Neural cell (in vitro differentiated cells): ENCODE data around the gene SLC41A1. TPM values are rescaled to one million over a fixed set of nuclear protein-coding genes. Genes with fewer than 3 reads are reported as not detected.

Source experiments
- H2AFZ ChIP-seq: fragments of 200-600, 300-800 bp; sonication (generic), shearing (Covaris generic); 2 replicates; pipeline ENCODE4 v1.6.0; 2014; ENCODE audit warnings: low read depth, mild to moderate bottlenecking, antibody characterized with exemption, low read length, moderate library complexity
- H3F3A ChIP-seq: fragments of 200-600 bp; shearing (Covaris generic); 2 replicates; pipeline ENCODE4 v1.6.1; 2016; ENCODE audit warnings: mild to moderate bottlenecking, moderate library complexity, mixed read lengths, antibody characterized with exemption, low read length; ENCODE audit not compliant: insufficient read depth, poor library complexity, severe bottlenecking
- H3K27ac ChIP-seq: fragments of 200-600, 300-800 bp; sonication (generic), shearing (Covaris generic); 2 replicates; pipeline ENCODE4 v1.5.1; 2014; ENCODE audit warnings: mild to moderate bottlenecking, low read length, moderate library complexity
- H3K27me3 ChIP-seq: fragments of 300-800, 200-600 bp; sonication (generic), shearing (Covaris generic); 2 replicates; pipeline ENCODE4 v1.6.0; 2014; ENCODE audit warnings: mild to moderate bottlenecking, low read depth, low read length, moderate library complexity; ENCODE audit not compliant: insufficient read depth
- H3K36me3 ChIP-seq: fragments of 300-800, 200-600 bp; sonication (generic), shearing (Covaris generic); 2 replicates; pipeline ENCODE4 v1.5.1; 2014; ENCODE audit warnings: mild to moderate bottlenecking, antibody characterized with exemption, low read length, moderate library complexity; ENCODE audit not compliant: insufficient read depth
- H3K4me2 ChIP-seq: fragments of 300-800, 200-600 bp; sonication (generic), shearing (Covaris generic); 2 replicates; pipeline ENCODE4 v1.6.0; 2014; ENCODE audit warnings: mild to moderate bottlenecking, low read length
- H3K4me3 ChIP-seq: fragments of 300-800, 200-600 bp; sonication (generic), shearing (Covaris generic); 2 replicates; pipeline ENCODE4 v1.5.1; 2014; ENCODE audit warnings: mild to moderate bottlenecking, low read length, moderate library complexity
- H3K79me2 ChIP-seq: fragments of 200-600 bp; shearing (Covaris generic); replicated peaks from 2 replicates; pipeline ENCODE4 v1.6.0; 2014; ENCODE audit warnings: mild to moderate bottlenecking, low read length, moderate library complexity; ENCODE audit not compliant: insufficient read depth
- H3K9ac ChIP-seq: fragments of 300-800, 200-600 bp; sonication (generic), shearing (Covaris generic); 2 replicates; pipeline ENCODE4 v1.6.1; 2016; ENCODE audit warnings: mild to moderate bottlenecking, low read length, mixed read lengths
- H3K9me2 ChIP-seq: fragments of 200-600 bp; shearing (Covaris generic); 2 replicates; pipeline ENCODE4 v1.6.1; 2016; ENCODE audit warnings: mild to moderate bottlenecking, low read length, mixed read lengths; ENCODE audit not compliant: insufficient read depth
- H3K9me3 ChIP-seq: fragments of 200-600, 300-800 bp; sonication (generic), shearing (Covaris generic); 2 replicates; pipeline ENCODE4 v1.6.1; 2016; ENCODE audit warnings: mild to moderate bottlenecking, mixed run types, low read length, moderate library complexity, mixed read lengths
- H4K20me1 ChIP-seq: fragments of 200-600 bp; shearing (Covaris generic); 2 replicates; pipeline ENCODE4 v1.6.1; 2016; ENCODE audit warnings: mild to moderate bottlenecking, mixed run types; ENCODE audit not compliant: insufficient read depth
- EP300 ChIP-seq: fragments of 450-650 bp; conservative IDR thresholded peaks from 2 replicates; pipeline ENCODE4 v1.6.1; 2014; ENCODE audit warnings: antibody characterized with exemption, mild to moderate bottlenecking, moderate library complexity; ENCODE audit not compliant: poor library complexity, severe bottlenecking
- EZH2 ChIP-seq: fragments of 200-600, 300-800 bp; shearing (Covaris generic), sonication (generic); IDR thresholded peaks from 2 replicates; pipeline ENCODE4 v1.6.1; 2014; ENCODE audit warnings: antibody characterized with exemption, low read length, borderline replicate concordance, mild to moderate bottlenecking; ENCODE audit not compliant: insufficient read depth, poor library complexity, severe bottlenecking
- MXI1 ChIP-seq: fragments of 450-650 bp; conservative IDR thresholded peaks from 2 replicates; pipeline ENCODE4 v1.6.1; 2014; ENCODE audit warnings: antibody characterized with exemption, mild to moderate bottlenecking; ENCODE audit not compliant: poor library complexity, severe bottlenecking
- POLR2AphosphoS5 ChIP-seq: IDR thresholded peaks from 2 replicates; pipeline ENCODE4 v1.6.1; 2012
- RAD21 ChIP-seq: fragments of 450-650 bp; conservative IDR thresholded peaks from 2 replicates; pipeline ENCODE4 v1.6.1; 2014; ENCODE audit warnings: antibody characterized with exemption, mild to moderate bottlenecking, moderate library complexity
- REST ChIP-seq: IDR thresholded peaks from 2 replicates; pipeline ENCODE4 v1.6.1; 2012; ENCODE audit warnings: borderline replicate concordance
- SMC3 ChIP-seq: fragments of 450-650 bp; conservative IDR thresholded peaks from 2 replicates; pipeline ENCODE4 v1.6.1; 2014; ENCODE audit warnings: antibody characterized with exemption, mild to moderate bottlenecking, moderate library complexity; ENCODE audit not compliant: poor library complexity
- TAF1 ChIP-seq: IDR thresholded peaks from 2 replicates; pipeline ENCODE4 v1.6.1; 2012; ENCODE audit warnings: low read depth
- polyA plus RNA-seq: library from polyadenylated mRNA; depleted of rRNA; stranded (reverse); fragments of >200 nt; gene quantifications from 2 replicates; pipeline ENCODE4 v1.2.3, GENCODE V29; 2014
- TF ChIP-seq, protein P1 (sequence below): fragments of 450-650 bp; IDR thresholded peaks from 2 replicates; pipeline ENCODE4 v1.5.1; 2014; ENCODE audit warnings: antibody characterized with exemption, mild to moderate bottlenecking, moderate library complexity; ENCODE audit not compliant: poor library complexity, severe bottlenecking

SLC41A1 gene
- polyA plus RNA-seq, 1 donor from 2014 or later: 4.2 TPM

DNA sequence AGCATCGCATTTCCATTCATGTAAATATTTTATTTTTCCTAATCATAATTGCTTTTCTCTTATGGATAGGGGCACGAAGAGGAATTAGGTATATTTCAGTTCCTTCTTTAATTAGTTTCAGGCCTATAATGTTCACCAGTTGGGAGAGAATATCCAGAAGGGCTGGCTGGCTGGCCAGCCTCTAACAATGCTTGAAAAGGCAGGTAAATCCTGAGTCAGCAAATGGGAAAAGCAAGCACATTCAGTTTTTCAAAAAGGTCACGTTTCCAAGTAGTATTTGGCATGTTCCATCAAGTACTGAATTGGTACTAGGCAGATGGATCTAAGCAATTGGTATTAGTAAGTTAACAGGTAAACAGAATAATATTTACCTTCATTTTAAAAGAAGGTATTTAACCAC is 45.8 kb downstream of the SLC41A1 start:
- Histone ChIP-seq H3K79me2 (no peaks in the 10 kb centered on the region), H3K4me3 (no peak overlapping the region), H2AFZ (no peak overlapping the region), H3K27me3 (no peaks in the 10 kb centered on the region), H3K4me2 (no peak overlapping the region), H3F3A (no peaks in the 10 kb centered on the region), H3K9me2 (no peaks in the 10 kb centered on the region), H4K20me1 (no peaks in the 10 kb centered on the region), H3K27ac (no peak overlapping the region), H3K36me3 (no peaks in the 10 kb centered on the region), H3K9me3 (no peaks in the 10 kb centered on the region), H3K9ac (no peak overlapping the region)
- TF ChIP-seq MXI1 (no peak), EP300 (no peak), POLR2AphosphoS5 (no peak)

GRCh38 chr1:205766570-205766969 is 46.4 kb downstream of the SLC41A1 start:
- Histone ChIP-seq H3K36me3 (no peaks in the 10 kb centered on the region), H3K9me3 (no peaks in the 10 kb centered on the region), H3K9ac (no peak overlapping the region), H3F3A (no peaks in the 10 kb centered on the region), H3K4me2 (no peak overlapping the region), H3K9me2 (no peaks in the 10 kb centered on the region), H3K27ac (no peak overlapping the region), H3K79me2 (no peaks in the 10 kb centered on the region), H3K4me3 (no peak overlapping the region), H4K20me1 (no peaks in the 10 kb centered on the region), H2AFZ (no peak overlapping the region), H3K27me3 (no peaks in the 10 kb centered on the region)
- TF ChIP-seq RAD21 (no peak), TAF1 (no peak), SMC3 (no peak), REST (no peak), EZH2 (no peak), EP300 (no peak), MXI1 (no peak), POLR2AphosphoS5 (no peak)
- TF ChIP-seq, protein P1, sequence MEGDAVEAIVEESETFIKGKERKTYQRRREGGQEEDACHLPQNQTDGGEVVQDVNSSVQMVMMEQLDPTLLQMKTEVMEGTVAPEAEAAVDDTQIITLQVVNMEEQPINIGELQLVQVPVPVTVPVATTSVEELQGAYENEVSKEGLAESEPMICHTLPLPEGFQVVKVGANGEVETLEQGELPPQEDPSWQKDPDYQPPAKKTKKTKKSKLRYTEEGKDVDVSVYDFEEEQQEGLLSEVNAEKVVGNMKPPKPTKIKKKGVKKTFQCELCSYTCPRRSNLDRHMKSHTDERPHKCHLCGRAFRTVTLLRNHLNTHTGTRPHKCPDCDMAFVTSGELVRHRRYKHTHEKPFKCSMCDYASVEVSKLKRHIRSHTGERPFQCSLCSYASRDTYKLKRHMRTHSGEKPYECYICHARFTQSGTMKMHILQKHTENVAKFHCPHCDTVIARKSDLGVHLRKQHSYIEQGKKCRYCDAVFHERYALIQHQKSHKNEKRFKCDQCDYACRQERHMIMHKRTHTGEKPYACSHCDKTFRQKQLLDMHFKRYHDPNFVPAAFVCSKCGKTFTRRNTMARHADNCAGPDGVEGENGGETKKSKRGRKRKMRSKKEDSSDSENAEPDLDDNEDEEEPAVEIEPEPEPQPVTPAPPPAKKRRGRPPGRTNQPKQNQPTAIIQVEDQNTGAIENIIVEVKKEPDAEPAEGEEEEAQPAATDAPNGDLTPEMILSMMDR: no peak

- Histone ChIP-seq H2AFZ (no peak overlapping the region), H3K27me3 (no peaks in the 10 kb centered on the region), H3K9ac (no peak overlapping the region), H3K36me3 (no peaks in the 10 kb centered on the region), H3K79me2 (no peaks in the 10 kb centered on the region), H4K20me1 (no peaks in the 10 kb centered on the region), H3F3A (no peaks in the 10 kb centered on the region), H3K9me2 (no peaks in the 10 kb centered on the region), H3K27ac (no peak overlapping the region), H3K4me2 (no peak overlapping the region), H3K9me3 (no peaks in the 10 kb centered on the region), H3K4me3 (no peak overlapping the region)
- TF ChIP-seq MXI1 (no peak), SMC3 (no peak), REST (no peak), POLR2AphosphoS5 (no peak), EZH2 (no peak), EP300 (no peak), RAD21 (no peak), TAF1 (no peak)
- TF ChIP-seq, protein P1: no peak
Observed at GRCh38 chr1:205766038-205766437, 47.0 kb downstream of the SLC41A1 start.
